Measurements from ENCODE around the gene UGT1A4. TPM values are rescaled to one million over a fixed set of nuclear protein-coding genes. Genes with fewer than 3 reads are reported as not detected.

UGT1A4 gene
- total RNA-seq, 1 donor from 2014 or later: not detected

DNA sequence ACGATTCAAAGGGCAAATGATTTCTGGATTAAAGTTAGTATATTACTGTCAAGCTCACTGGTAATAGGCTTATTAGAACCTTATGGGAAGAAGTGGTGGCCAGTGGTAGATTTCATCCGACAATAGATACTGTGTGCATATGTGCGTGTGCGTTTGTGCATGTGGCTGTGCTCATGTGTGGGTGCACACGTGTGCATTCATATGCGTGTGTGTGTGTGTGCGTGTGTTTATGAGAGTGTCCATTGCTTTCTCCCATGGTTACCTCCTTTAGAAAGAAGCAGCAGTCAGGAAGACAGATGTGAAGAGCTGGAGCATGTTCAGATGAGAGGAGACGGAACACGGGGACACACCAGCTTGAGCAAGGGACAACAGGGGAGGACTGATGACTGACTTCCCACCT lies 50.7 kb downstream of the UGT1A4 start:
- DNase-seq (ENCODE audit: low spot score): no peak
- no peak overlapping the region for H3K4me3 Mint-ChIP-seq (ENCODE audit: unreplicated experiment)
- peaks cover 4% of the 10 kb centered on the region for H3K4me1 Mint-ChIP-seq (ENCODE audit: low read depth)
- TF ChIP-seq CTCF (IDR thresholded peaks at IDR 0.05): no peak
- H3K36me3 Mint-ChIP-seq (ENCODE audit: low read depth): peaks cover 1% of the 10 kb centered on the region
- H3K27me3 Mint-ChIP-seq (ENCODE audit: low read depth): peaks cover 21% of the 10 kb centered on the region
- H3K27ac Mint-ChIP-seq (ENCODE audit: unreplicated experiment): no peak overlapping the region
- H3K9me3 Mint-ChIP-seq (ENCODE audit: low read depth): no peaks in the 10 kb centered on the region

DNA sequence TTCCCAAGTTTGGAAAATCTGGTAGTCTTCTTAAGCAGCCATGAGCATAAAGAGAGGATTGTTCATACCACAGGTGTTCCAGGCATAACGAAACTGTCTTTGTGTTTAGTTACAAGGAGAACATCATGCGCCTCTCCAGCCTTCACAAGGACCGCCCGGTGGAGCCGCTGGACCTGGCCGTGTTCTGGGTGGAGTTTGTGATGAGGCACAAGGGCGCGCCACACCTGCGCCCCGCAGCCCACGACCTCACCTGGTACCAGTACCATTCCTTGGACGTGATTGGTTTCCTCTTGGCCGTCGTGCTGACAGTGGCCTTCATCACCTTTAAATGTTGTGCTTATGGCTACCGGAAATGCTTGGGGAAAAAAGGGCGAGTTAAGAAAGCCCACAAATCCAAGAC lies 53.6 kb downstream of the UGT1A4 start:
- Mint-ChIP-seq H3K36me3 (ENCODE audit: low read depth) (peaks cover 1% of the 10 kb centered on the region), H3K27ac (ENCODE audit: unreplicated experiment) (no peak overlapping the region)
- TF ChIP-seq CTCF (IDR thresholded peaks at IDR 0.05): no peak

GRCh38 chr2:233772583-233772982 lies 54.0 kb downstream of the UGT1A4 start:
- Mint-ChIP-seq H3K36me3 (ENCODE audit: low read depth) (peaks cover 1% of the 10 kb centered on the region), H3K4me1 (ENCODE audit: low read depth) (no peaks in the 10 kb centered on the region), H3K4me3 (ENCODE audit: unreplicated experiment) (no peak overlapping the region), H3K9me3 (ENCODE audit: low read depth) (peaks cover 6% of the 10 kb centered on the region), H3K27ac (ENCODE audit: unreplicated experiment) (no peak overlapping the region), H3K27me3 (ENCODE audit: low read depth) (peaks cover 16% of the 10 kb centered on the region)
- peak; percentile 53 for TF ChIP-seq CTCF (IDR thresholded peaks at IDR 0.05)
- no peak for DNase-seq (ENCODE audit: low spot score)

More for the DNA sequence above, 53.6 kb downstream of the UGT1A4 start:
- Mint-ChIP-seq H3K27me3 (ENCODE audit: low read depth) (peaks cover 19% of the 10 kb centered on the region), H3K4me1 (ENCODE audit: low read depth) (no peaks in the 10 kb centered on the region), H3K4me3 (ENCODE audit: unreplicated experiment) (no peak overlapping the region), H3K9me3 (ENCODE audit: low read depth) (peaks cover 6% of the 10 kb centered on the region)
- no peak for DNase-seq (ENCODE audit: low spot score)

DNA sequence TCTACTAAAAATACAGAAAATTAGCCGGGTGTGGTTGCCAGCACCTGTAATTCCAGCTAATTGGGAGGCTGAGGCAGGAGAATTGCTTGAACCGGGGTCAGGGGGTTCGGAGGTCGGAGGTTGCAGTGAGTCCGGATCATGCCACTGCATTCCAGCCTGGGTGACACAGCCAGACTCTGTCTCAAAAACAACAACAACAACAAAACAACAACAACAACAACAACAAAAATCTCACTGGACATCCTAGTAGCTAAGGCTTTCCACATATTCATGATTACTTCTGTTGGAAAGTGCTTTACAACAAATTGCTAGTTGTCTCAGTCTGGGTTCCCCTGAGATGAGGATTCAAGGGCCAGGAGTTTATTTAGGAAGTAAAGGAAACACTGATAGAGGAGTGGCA lies 55.3 kb downstream of the UGT1A4 start:
- H3K9me3 Mint-ChIP-seq (ENCODE audit: low read depth): peaks cover 10% of the 10 kb centered on the region
- H3K27me3 Mint-ChIP-seq (ENCODE audit: low read depth): peaks cover 16% of the 10 kb centered on the region
- H3K4me3 Mint-ChIP-seq (ENCODE audit: unreplicated experiment): no peak overlapping the region
- H3K27ac Mint-ChIP-seq (ENCODE audit: unreplicated experiment): no peak overlapping the region
- no peaks in the 10 kb centered on the region for H3K4me1 Mint-ChIP-seq (ENCODE audit: low read depth)
- no peak for DNase-seq (ENCODE audit: low spot score)
- H3K36me3 Mint-ChIP-seq (ENCODE audit: low read depth): peaks cover 6% of the 10 kb centered on the region
- no peak for TF ChIP-seq CTCF (IDR thresholded peaks at IDR 0.05)

DNA sequence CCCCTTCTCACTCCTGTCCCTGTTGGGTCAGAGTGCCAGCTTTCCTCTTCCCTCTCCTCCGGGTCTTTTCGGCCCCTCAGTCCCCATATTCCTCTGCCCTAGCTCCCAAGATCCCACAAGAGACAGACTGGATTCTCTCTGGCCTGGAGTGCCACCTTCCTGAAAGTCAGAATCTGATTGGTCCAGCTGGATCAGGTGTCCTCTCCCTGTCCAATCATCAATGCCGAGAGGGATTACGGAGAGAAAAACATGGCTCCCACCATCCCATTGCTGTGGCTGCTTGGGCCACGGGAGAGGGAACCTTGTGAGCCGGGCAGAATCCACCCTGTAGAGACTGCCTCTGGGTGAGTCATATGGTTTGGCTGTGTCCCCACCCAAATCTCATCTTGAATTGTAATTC lies 56.9 kb downstream of the UGT1A4 start:
- H3K4me3 Mint-ChIP-seq (ENCODE audit: unreplicated experiment): no peak overlapping the region
- peaks cover 6% of the 10 kb centered on the region for H3K36me3 Mint-ChIP-seq (ENCODE audit: low read depth)

More for the DNA sequence above, 56.9 kb downstream of the UGT1A4 start:
- no peak overlapping the region for H3K27ac Mint-ChIP-seq (ENCODE audit: unreplicated experiment)
- H3K9me3 Mint-ChIP-seq (ENCODE audit: low read depth): peaks cover 10% of the 10 kb centered on the region
- H3K27me3 Mint-ChIP-seq (ENCODE audit: low read depth): peaks cover 19% of the 10 kb centered on the region
- H3K4me1 Mint-ChIP-seq (ENCODE audit: low read depth): no peaks in the 10 kb centered on the region
- no peak for DNase-seq (ENCODE audit: low spot score)
- TF ChIP-seq CTCF (IDR thresholded peaks at IDR 0.05): no peak
